Nephron (organoid): Measurements from ENCODE around the gene DNTTIP2.

Experiments used
- H3K27ac Mint-ChIP-seq, 3 experiments: 2 replicates each; pipeline ENCODE4 v1.8.0; 2020; ENCODE audit warnings: mixed read lengths in 3 of 3, mild to moderate bottlenecking in 2 of 3, moderate library complexity in 1 of 3
- H3K27me3 Mint-ChIP-seq: 2 replicates; pipeline ENCODE4 v1.8.0; 2021; ENCODE audit warnings: low read depth, mild to moderate bottlenecking, moderate library complexity, mixed read lengths
- H3K36me3 Mint-ChIP-seq: 2 replicates; pipeline ENCODE4 v1.8.0; 2020; ENCODE audit warnings: low read depth, mixed read lengths
- H3K4me1 Mint-ChIP-seq: 2 replicates; pipeline ENCODE4 v1.8.0; 2020; ENCODE audit warnings: mixed read lengths
- H3K4me3 Mint-ChIP-seq, 3 experiments: 2 replicates each; pipeline ENCODE4 v1.8.0; 2020; ENCODE audit warnings: mild to moderate bottlenecking in 3 of 3, mixed read lengths in 3 of 3, moderate library complexity in 2 of 3
- H3K9me3 Mint-ChIP-seq: 2 replicates; pipeline ENCODE4 v1.8.0; 2020; ENCODE audit warnings: mixed read lengths
- CTCF ChIP-seq, 3 experiments: fragments of 200-600 bp; sonication (generic); IDR thresholded peaks; one replicate each; pipeline ENCODE4 v1.5.0; 2021; ENCODE audit warnings: antibody characterized with exemption in 3 of 3; ENCODE audit not compliant: unreplicated experiment in 3 of 3

DNTTIP2 gene

GRCh38 chr1:93882269-93882668 is 3.3 kb upstream of the DNTTIP2 start:
- H3K4me3 Mint-ChIP-seq: no peak overlapping the region
- TF ChIP-seq CTCF (IDR thresholded peaks at IDR 0.05; ENCODE audit: unreplicated experiment in 3 of 3): no peak

GRCh38 chr1:93880731-93881130 is 1.7 kb upstream of the DNTTIP2 start:
- peaks cover 20% of the 10 kb centered on the region for H3K36me3 Mint-ChIP-seq
- no peaks in the 10 kb centered on the region for H3K9me3 Mint-ChIP-seq
- no peaks in the 10 kb centered on the region for H3K27me3 Mint-ChIP-seq
- H3K27ac Mint-ChIP-seq: no peak overlapping the region
- peaks cover 30% of the 10 kb centered on the region for H3K4me1 Mint-ChIP-seq
- H3K4me3 Mint-ChIP-seq: peak overlapping the region; percentile 7 to 17 (median 12)
- TF ChIP-seq CTCF (IDR thresholded peaks at IDR 0.05; ENCODE audit: unreplicated experiment in 3 of 3): no peak

More at GRCh38 chr1:93882269-93882668, 3.3 kb upstream of the DNTTIP2 start:
- Mint-ChIP-seq H3K9me3 (no peaks in the 10 kb centered on the region), H3K4me1 (peaks cover 17% of the 10 kb centered on the region), H3K36me3 (peaks cover 7% of the 10 kb centered on the region), H3K27ac (no peak overlapping the region), H3K27me3 (no peaks in the 10 kb centered on the region)

GRCh38 chr1:93878501-93878888 is 511 bp downstream of the DNTTIP2 start:
- Mint-ChIP-seq H3K9me3 (no peaks in the 10 kb centered on the region), H3K4me3 (peak overlapping the region; percentile 97 to 99 (median 98)), H3K4me1 (peaks cover 34% of the 10 kb centered on the region), H3K36me3 (peaks cover 38% of the 10 kb centered on the region), H3K27me3 (no peaks in the 10 kb centered on the region), H3K27ac (peak overlapping the region; percentile 99 to 100 (median 100))
- TF ChIP-seq CTCF (IDR thresholded peaks at IDR 0.05; ENCODE audit: unreplicated experiment in 3 of 3): no peak

- no peak for TF ChIP-seq CTCF (IDR thresholded peaks at IDR 0.05; ENCODE audit: unreplicated experiment in 3 of 3)
- Mint-ChIP-seq H3K4me3 (peak overlapping the region; percentile 97 to 99 (median 98)), H3K4me1 (peaks cover 34% of the 10 kb centered on the region), H3K27me3 (no peaks in the 10 kb centered on the region), H3K36me3 (peaks cover 36% of the 10 kb centered on the region), H3K27ac (no peak overlapping the region), H3K9me3 (no peaks in the 10 kb centered on the region)
Observed at GRCh38 chr1:93877529-93877928, 1.5 kb downstream of the DNTTIP2 start.

- Mint-ChIP-seq H3K4me1 (peaks cover 34% of the 10 kb centered on the region), H3K27ac (no peak overlapping the region), H3K4me3 (peak overlapping the region; percentile 26 to 99 (median 75)), H3K36me3 (peaks cover 49% of the 10 kb centered on the region), H3K9me3 (no peaks in the 10 kb centered on the region), H3K27me3 (no peaks in the 10 kb centered on the region)
- no peak for TF ChIP-seq CTCF (IDR thresholded peaks at IDR 0.05; ENCODE audit: unreplicated experiment in 3 of 3)
Observed at GRCh38 chr1:93876244-93876643, 2.8 kb downstream of the DNTTIP2 start.

GRCh38 chr1:93874025-93874651 is 4.9 kb downstream of the DNTTIP2 start:
- Mint-ChIP-seq H3K9me3 (no peaks in the 10 kb centered on the region), H3K27ac (no peak overlapping the region), H3K27me3 (no peaks in the 10 kb centered on the region), H3K4me1 (peaks cover 26% of the 10 kb centered on the region), H3K36me3 (peaks cover 64% of the 10 kb centered on the region), H3K4me3 (peak overlapping the region in 1 of 3 experiments; percentile 1)
- peak; percentile 52 to 68 (median 59) for TF ChIP-seq CTCF (IDR thresholded peaks at IDR 0.05; ENCODE audit: unreplicated experiment in 3 of 3)
